GM21717 (cell line): ENCODE data around the gene ALB.
"Not testable (repeated sequence)": the region's sequence is repeated elsewhere in the genome, so short reads cannot be mapped to it uniquely, and the experiment has no call there.

Experiments used
- ATAC-seq: cut with Tn5 transposase; IDR thresholded peaks from one replicate; pipeline ENCODE4 v1.9.1; 2021; ENCODE audit warnings: mild to moderate bottlenecking, moderate library complexity; ENCODE audit not compliant: unreplicated experiment

Gene ALB

DNA sequence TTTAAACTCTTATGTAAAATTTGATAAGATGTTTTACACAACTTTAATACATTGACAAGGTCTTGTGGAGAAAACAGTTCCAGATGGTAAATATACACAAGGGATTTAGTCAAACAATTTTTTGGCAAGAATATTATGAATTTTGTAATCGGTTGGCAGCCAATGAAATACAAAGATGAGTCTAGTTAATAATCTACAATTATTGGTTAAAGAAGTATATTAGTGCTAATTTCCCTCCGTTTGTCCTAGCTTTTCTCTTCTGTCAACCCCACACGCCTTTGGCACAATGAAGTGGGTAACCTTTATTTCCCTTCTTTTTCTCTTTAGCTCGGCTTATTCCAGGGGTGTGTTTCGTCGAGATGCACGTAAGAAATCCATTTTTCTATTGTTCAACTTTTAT lies at the start of gene ALB:
Gene ALB (plus strand): TSS at position 246 of the 400 bp plus-strand sequence. CDS start 41 bp downstream, at position 287.
- no peak for ATAC-seq

DNA sequence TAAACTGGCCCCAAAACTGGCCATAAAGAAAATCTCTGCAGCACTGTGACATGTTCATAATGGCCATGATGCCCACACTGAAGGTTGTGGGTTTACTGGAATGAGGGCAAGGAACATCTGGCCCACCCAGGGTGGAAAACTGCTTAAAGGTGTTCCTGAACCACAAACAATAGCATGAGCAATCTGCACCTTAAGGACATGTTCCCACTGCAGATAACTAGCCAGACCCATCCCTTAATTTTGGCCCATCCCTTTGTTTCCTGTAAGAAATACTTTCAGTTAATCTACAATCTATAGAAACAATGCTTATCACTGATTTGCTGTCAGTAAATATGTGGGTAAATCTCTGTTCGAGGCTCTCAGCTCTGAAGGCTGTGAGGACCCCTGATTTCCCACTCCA lies 46.9 kb upstream of the ALB start:
- not testable (repeated sequence) for ATAC-seq

DNA sequence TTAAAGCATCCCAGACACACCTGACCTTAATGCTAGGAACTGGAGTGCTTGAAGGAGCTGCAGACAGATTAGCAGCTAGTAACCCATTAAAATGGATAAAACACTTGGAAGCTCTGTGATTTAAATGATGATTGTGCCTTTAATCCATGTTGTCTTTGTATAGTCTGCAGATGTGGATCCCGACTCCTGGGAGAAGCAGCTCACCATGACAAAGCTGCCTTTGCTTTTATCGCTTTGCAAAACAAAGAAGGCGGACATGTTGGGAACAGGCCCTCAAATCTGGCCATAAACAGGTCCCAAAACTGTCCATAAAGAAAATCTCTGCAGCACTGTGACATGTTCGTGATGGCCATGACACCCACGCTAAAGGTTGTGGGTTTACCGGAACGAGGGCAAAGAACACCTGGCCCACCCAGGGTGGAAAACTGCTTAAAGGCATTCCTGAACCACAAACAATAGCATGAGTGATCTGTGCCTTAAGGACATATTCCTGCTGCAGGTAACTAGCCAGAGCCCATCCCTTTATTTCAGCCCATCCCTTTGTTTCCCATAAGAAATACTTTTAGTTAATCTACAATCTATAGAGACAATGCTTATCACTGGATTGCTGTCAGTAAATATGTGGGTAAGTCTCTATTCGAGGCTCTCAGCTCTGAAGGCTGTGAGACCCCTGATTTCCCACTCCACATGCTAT lies 34.4 kb upstream of the ALB start:
- not testable (repeated sequence) for ATAC-seq

DNA sequence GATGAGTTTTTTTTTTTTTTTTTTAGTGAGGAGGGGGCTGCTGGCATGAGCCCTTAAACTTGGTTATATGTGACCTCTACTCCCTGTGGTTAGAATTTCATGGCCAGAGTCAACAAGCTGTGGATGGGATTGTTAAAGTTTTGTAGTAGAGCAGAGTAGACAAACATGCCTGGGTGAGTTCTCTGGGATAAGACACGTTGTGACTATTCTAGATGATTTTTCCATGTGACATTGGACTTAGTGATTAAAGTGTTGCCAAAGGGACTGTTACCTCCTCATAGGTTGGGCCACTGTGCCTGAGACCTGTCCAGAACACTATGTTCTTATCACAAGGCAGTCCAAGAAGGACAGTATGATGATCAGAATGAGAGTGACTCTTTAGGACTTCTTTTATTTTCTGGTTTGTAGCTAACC lies 28.8 kb upstream of the ALB start:
- no peak for ATAC-seq

DNA sequence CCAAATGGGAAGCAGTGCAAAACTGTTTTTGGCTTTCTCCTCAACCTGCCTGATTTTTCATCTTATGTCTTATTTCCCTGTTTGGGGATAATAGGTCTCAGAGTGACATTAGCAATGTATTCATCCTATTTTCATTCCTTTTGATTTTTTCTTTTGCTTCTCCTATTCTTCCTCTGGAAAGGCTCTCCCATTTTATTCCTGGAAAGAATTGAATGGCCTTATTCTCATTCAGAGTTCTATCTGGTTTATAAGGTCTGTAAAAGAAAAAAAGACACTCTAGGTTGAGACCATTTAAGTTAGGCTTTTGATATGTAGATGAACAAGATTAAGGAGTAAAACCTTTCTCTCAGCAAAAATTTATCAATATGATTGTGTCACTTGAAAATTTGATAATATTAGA lies 27.8 kb upstream of the ALB start:
- ATAC-seq = no peak

DNA sequence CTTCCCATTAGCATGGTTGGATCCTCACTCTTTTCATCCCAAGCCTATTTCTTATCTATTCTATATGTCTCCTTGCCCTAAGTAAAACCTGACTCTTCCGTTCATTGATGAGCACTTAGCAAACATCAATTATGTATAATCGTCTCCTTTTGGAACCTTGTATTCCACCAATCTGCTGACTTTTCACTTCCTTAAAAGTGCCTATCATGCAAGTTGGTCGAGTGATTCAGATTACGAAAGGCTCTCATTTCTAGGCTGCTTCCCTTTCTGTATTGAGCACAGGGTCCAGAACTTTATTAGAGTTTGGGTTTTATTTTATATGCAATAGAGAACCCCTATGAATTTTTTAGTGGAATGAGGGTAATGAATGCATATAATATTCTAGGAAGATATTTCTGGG lies 27.1 kb upstream of the ALB start:
- no peak for ATAC-seq

DNA sequence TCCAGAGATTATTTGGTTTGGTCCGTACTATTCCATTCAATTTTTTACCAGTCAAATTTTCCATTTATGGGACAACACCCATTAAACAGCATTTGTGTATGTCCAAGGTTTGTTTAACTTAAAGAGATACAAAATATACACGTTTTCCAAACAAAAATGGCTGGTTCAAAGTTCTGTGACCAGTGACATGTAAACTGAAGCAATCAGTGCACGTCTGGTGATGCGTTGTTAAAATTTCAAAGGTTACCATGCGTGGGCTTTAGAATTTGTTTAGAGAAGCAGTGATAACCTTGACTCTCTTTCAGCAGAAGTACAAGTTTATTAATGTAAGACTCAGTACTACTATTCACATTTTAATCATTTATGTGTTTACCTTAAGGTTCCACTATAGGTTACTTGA lies 25.2 kb upstream of the ALB start:
- ATAC-seq = no peak

DNA sequence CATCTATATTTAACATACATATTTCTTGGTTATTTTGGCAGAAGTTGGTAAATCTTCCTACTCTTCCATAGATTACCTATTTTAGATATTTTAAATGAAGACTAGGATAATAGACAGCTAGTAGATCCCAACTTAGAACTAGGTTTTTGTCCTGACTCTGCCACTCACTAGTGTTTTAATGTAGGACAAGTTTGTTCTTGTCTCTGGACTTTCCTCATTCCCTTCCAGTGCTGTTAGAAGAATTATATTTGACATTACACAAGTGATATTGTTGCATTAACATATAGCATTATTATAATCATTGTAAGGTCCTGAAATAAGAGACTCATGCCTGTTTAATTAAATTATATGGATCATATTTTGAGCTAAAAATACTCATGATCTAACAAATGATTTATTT lies 24.1 kb upstream of the ALB start:
- ATAC-seq = no peak

DNA sequence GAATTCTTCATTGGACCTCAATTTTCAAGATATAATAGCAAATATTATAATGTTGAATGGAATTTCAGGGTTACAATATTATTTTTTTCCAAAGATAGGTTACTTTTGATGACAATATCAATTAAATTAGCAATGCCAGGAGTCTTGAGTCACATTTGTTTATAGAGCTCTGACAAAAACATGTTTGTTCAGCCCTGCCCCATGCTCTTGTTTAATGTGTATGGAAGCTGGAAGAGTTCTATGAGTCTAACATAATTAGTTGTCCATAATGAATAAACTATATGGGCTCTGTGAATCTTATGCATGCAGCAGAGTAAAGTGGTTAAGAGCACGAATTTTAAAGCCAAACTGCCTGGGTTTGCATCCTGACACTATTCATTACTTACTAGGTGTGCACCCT lies 22.9 kb upstream of the ALB start:
- ATAC-seq = no peak

DNA sequence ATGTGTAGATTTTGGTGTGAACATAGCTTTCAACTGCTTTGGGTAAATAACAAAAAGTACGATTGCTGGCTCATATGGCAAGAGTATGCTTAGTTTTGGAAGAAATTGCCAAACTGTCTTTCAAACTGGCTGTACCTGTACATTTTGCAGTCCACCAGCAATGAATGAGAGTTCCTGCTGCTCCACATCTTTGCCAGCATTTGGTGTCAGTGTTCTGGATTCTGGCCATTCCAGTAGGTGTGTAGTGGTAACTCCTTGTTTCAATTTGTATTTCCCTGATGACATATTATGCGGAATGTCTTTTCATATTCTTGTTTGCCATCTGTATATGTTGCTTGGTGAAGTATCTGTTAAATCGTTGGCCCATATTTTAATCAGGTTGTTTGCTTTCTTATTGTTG lies 20.6 kb upstream of the ALB start:
- no peak for ATAC-seq

DNA sequence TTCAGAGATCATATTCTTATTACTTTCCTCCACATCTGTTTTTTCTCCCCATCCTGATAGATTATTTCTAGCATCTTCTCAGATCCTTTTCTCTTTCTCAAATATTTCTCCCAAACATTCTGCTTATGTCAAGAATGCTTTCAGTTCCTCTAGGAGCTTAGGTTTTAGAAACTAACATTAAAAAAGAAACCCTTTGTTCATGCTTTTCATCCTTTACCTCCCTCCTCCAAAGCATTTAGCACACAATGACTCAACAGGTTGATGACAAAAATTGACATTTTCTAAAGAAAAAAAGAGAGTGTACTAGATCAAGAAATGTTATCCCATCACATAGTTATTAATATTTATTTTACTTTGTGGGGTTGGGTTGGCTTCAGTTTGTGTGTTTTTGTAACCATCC lies 16.5 kb upstream of the ALB start:
- peak; percentile 67 for ATAC-seq

DNA sequence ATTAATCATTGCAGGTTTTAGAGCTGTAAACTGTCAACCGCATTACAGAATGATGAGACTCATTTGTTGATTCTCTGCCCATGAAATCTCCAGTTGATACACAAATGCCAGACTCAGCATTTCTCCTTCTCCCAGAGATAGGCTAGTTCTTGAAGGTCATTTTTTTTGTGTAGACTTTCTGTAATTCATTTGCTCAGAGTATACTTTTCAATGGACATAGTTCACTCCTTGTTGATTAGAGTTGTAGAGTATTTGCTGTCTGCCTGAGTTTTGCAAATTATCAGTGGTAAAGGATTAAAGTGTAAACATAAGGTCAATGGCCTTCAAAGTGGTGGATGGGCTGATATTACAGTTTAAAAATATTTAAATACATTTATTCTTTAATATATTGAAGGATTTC lies 15.2 kb upstream of the ALB start:
- ATAC-seq = no peak

DNA sequence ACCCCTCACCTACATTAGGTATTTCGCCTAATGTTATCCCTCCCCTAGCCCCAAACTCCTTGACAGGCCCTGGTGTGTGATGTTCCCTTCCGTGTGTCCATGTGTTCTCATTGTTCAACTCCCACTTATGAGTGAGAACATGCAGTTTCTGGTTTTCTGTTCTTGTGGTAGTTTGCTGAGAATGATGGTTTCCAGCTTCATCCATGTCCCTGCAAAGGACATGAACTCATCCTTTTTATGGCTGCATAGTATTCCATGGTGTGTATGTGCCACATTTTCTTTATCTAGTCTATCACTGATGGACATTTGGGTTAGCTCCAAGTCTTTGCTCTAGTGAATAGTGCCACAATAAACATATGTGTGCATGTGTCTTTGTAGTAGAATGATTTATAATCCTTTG lies 14.4 kb upstream of the ALB start:
- ATAC-seq = not testable (repeated sequence)

DNA sequence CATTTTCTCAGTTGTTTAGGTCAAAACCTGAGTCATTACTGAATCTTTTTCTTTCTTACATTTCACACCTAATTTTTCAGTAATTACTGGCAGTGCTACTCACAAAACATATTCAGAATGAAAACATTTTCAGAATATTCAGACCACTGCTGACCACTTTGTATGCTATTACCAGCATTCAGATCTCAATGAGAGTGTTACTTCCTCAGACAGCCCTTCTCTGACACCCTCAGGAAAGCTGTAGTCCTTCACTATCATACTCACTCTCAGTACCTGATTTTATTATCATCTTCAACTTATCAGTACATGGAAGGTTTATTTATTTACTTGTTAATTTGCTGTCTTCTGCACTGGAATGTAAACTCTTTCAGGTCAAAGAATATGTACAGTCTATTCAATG lies 12.3 kb upstream of the ALB start:
- no peak for ATAC-seq

DNA sequence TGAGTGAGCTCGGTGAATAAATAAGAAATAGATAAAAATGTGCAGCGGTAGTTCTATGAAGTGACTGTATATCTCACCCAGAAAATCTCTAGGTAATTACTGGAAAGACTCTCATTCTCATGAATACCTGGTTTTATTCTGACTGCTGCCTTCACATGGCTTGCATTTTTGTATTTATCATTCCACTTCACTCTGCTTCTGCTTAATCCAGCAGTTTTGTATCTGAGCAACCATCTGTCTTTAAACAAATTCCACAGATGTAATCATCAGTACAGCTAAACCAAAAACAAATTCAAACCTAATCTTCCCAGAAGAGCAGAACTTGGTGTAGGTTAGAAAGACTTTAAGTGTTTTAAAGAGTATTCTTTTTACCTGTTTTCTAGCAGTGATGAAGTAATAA lies 11.2 kb upstream of the ALB start:
- ATAC-seq = no peak

DNA sequence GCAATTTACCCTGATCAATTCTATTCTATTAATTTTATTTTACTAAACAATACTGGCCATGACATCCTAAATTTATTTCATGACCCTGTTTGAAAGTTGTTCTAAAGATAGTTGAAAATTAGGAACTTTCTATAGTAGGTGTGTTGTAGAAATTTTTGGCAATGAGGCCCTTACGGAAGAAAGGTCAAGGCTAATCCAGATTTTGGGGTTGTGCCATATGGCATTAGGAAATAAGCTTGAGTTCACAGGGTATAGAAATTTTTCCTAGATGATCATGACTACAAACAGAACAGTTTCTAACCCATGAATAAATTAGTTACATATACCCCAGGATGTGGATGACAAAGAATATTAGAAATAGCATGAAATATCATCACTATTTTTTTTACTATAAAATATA lies 7.8 kb upstream of the ALB start:
- no peak for ATAC-seq

DNA sequence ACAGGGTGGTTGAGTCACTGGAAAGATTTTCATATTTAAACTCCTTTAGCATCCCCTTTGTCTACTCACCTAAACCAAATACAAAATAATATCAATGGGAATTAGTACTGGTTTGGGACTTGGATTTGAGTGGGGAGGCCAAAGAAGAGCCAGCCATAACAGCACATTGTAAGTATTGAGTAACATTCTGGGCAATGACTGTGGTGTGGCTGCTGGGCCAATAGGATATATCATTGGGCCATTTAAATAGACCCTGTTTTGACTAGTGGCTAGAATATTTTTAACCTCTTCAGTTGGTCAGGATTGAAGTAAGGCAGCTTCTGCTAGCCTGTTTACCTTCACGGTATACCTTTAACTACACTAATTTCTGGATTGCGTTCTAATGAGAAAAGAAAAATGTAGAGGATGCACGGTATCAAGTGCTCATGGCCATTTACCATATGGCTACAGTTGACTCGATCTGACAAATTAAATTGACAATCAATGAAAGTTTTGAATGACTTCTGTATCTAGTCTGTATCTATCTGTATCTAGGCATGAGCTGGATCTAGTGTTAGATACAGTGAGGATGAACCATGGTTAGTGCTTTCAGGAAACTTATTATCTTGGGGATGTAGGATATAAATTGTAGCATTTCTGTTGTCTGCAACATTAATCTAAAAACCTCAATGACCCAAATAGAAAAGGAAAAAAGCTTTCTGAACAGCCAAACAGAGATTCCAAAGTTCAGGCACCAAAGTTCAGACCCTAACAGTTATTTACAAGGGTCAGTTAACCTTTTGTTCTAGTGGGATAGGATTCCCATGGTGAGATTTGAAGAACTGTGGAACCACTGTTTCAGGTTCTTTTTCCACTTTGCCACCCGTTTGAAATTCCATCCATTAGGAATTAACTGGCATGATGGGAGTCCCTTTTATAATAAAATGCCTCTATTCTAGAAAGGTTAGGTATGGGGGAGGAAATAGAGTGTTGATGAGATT lies 6.8 kb upstream of the ALB start:
- ATAC-seq = no peak

DNA sequence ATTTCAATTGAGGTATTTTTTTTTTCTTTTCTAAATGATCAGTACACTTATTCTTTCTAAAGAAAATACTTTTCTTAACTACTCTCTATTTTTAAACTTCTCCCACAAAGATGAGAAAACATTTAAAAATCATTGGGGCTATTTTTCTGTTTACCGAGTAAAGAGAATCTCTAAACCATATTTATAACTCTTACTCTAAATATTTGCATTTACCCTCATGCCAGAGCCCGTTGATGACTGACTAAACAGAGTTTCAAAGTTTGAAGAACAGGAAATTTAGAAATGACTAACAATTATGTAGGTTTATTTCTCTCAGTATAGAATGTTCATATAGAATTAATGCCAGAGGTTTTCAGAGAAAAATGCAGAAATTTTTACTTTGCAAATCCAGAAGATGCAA lies 2.7 kb upstream of the ALB start:
- no peak for ATAC-seq

DNA sequence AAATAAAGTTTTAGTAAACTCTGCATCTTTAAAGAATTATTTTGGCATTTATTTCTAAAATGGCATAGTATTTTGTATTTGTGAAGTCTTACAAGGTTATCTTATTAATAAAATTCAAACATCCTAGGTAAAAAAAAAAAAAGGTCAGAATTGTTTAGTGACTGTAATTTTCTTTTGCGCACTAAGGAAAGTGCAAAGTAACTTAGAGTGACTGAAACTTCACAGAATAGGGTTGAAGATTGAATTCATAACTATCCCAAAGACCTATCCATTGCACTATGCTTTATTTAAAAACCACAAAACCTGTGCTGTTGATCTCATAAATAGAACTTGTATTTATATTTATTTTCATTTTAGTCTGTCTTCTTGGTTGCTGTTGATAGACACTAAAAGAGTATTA lies 370 bp downstream of the ALB start:
- no peak for ATAC-seq

DNA sequence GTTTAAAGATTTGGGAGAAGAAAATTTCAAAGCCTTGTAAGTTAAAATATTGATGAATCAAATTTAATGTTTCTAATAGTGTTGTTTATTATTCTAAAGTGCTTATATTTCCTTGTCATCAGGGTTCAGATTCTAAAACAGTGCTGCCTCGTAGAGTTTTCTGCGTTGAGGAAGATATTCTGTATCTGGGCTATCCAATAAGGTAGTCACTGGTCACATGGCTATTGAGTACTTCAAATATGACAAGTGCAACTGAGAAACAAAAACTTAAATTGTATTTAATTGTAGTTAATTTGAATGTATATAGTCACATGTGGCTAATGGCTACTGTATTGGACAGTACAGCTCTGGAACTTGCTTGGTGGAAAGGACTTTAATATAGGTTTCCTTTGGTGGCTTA lies 1.1 kb downstream of the ALB start:
- ATAC-seq = no peak

DNA sequence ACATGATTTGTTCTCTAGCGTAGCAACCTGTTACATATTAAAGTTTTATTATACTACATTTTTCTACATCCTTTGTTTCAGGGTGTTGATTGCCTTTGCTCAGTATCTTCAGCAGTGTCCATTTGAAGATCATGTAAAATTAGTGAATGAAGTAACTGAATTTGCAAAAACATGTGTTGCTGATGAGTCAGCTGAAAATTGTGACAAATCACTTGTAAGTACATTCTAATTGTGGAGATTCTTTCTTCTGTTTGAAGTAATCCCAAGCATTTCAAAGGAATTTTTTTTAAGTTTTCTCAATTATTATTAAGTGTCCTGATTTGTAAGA lies 2.4 kb downstream of the ALB start:
- ATAC-seq = no peak

DNA sequence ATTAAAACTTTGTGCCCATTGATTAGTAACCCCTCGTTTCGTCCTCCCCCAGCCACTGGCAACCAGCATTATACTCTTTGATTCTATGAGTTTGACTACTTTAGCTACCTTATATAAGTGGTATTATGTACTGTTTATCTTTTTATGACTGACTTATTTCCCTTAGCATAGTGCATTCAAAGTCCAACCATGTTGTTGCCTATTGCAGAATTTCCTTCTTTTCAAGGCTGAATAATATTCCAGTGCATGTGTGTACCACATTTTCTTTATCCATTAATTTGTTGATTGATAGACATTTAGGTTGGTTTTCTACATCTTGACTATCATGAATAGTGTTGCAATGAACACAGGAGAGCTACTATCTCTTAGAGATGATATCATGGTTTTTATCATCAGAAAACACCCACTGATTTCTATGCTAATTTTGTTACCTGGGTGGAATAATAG lies 3.2 kb downstream of the ALB start:
- ATAC-seq = no peak
